Thyroid gland (tissue), 4 donors: ENCODE data around the gene PCDHB12. TPM values are rescaled to one million over a fixed set of nuclear protein-coding genes. Genes with fewer than 3 reads are reported as not detected.
A peak's percentile ranks its signal among the peaks of the same experiment; 100 is the strongest.
"Not testable (repeated sequence)": the region's sequence is repeated elsewhere in the genome, so short reads cannot be mapped to it uniquely, and the experiment has no call there.

ENCODE experiments used
- DNase-seq, 2 donors: peaks; one replicate each; pipeline ENCODE4 v3.0.0-alpha.2; 2019
- H3K27ac ChIP-seq, 3 donors: fragments of 200-600 bp; sonication (generic); 1 replicate in 2 of 3; 2 replicates in 1 of 3; pipeline ENCODE4 v1.5.1; 2016 to 2019; ENCODE audit warnings: mild to moderate bottlenecking in 1 of 3, moderate library complexity in 1 of 3
- H3K27me3 ChIP-seq: fragments of 200-600 bp; sonication (generic); one replicate; pipeline ENCODE4 v1.5.1; 2019
- H3K36me3 ChIP-seq, 2 donors: fragments of 200-600 bp; sonication (generic); one replicate each; pipeline ENCODE4 v1.5.1; 2016 to 2019
- H3K4me1 ChIP-seq, 2 donors: fragments of 200-600 bp; sonication (generic); one replicate each; pipeline ENCODE4 v1.5.1; 2017 to 2019
- H3K4me3 ChIP-seq, 3 donors: fragments of 200-600 bp; sonication (generic); replicated peaks in 1 of 3; 1 replicate in 2 of 3; 2 replicates in 1 of 3; pipeline ENCODE4 v1.5.1; 2016; ENCODE audit warnings: mild to moderate bottlenecking in 1 of 3
- H3K9me3 ChIP-seq: fragments of 200-600 bp; sonication (generic); one replicate; pipeline ENCODE4 v1.5.1; 2017
- POLR2A ChIP-seq, 2 donors: fragments of 450-650 bp; IDR thresholded peaks; one replicate each; pipeline ENCODE4 v1.6.1; 2017; ENCODE audit warnings: antibody characterized with exemption in 2 of 2, mild to moderate bottlenecking in 2 of 2, moderate library complexity in 1 of 2
- WGBS, 2 donors: methylation state at CpG; one replicate each; pipeline ENCODE4 v1.1.5; 2017; 5-methylcytosine and 5-hydroxymethylcytosine counted together
- intact Hi-C: fragments of 100-400 bp; cut with DNase I; formaldehyde crosslinking; loops from one replicate; pipeline ENCODE4 v1.15.1; 2023
- total RNA-seq, 4 donors: library from RNA; depleted of rRNA; stranded (reverse); fragments of >200 nt; gene quantifications; one replicate each; pipeline ENCODE4 v1.2.3, GENCODE V29; 2016
- TF ChIP-seq, protein P1 (sequence below), 6 experiments: fragments of 200-600 bp in 3 of 6; fragments of 450-650 bp in 3 of 6; sonication (generic) in 3 of 6; IDR thresholded peaks; one replicate each; pipeline ENCODE4 v1.5.1; 2016 to 2019; ENCODE audit warnings: antibody characterized with exemption in 6 of 6, mild to moderate bottlenecking in 2 of 6, inconsistent platforms in 1 of 6, moderate library complexity in 1 of 6

Gene PCDHB12
- total RNA-seq, 4 donors from 2014 or later: 1.1 to 3.6 (median 2.4) TPM

DNA sequence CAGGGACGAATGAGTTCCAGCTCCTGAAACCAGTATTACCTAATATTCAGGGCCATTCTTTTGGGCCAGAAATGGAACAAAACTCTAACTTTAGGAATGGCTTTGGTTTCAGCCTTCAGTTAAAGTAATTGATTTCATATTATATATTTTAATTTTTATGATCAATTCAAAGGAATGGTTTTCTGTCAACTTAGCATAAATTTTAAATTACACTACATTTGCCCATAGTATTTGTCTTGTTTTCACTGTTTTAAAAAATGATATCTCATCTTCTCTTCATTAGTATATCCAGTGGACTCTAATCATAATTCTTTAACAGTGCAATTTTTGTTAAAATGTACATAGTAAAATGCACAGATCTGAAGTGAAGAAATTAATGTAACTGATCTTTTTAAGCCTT is 28.2 kb upstream of the PCDHB12 start:
- Histone ChIP-seq H3K4me1 (no peaks in the 10 kb centered on the region), H3K9me3 (no peaks in the 10 kb centered on the region), H3K27me3 (no peaks in the 10 kb centered on the region), H3K27ac (no peak overlapping the region), H3K4me3 (no peak overlapping the region), H3K36me3 (no peaks in the 10 kb centered on the region)
- TF ChIP-seq POLR2A (IDR thresholded peaks at IDR 0.05): no peak
- TF ChIP-seq, protein P1, sequence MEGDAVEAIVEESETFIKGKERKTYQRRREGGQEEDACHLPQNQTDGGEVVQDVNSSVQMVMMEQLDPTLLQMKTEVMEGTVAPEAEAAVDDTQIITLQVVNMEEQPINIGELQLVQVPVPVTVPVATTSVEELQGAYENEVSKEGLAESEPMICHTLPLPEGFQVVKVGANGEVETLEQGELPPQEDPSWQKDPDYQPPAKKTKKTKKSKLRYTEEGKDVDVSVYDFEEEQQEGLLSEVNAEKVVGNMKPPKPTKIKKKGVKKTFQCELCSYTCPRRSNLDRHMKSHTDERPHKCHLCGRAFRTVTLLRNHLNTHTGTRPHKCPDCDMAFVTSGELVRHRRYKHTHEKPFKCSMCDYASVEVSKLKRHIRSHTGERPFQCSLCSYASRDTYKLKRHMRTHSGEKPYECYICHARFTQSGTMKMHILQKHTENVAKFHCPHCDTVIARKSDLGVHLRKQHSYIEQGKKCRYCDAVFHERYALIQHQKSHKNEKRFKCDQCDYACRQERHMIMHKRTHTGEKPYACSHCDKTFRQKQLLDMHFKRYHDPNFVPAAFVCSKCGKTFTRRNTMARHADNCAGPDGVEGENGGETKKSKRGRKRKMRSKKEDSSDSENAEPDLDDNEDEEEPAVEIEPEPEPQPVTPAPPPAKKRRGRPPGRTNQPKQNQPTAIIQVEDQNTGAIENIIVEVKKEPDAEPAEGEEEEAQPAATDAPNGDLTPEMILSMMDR (IDR thresholded peaks at IDR 0.05): no peak
- DNase-seq: no peak
- intact Hi-C loops: no loop called here
- 20 to 70% methylated on average over 1 of the region's 1 CpG for WGBS, 2 donors

DNA sequence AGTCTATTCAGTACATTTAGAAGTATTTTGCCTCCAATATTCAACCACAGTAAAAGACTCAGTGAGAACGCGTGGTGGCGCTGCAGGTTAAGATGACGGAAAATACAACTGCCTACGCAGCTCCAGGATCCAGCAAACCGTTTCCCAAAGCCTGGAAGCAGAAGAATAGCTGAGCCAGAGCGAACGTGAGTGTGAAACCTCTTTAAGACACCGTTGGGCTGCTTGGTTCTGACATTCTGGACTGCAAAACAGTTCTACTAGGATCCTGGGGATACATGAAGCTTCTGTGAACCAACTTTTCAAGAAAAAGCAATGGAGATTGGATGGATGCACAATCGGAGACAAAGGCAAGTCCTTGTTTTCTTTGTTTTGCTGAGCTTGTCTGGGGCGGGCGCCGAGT is 26.3 kb upstream of the PCDHB12 start, which contains the start of gene PCDHB16:
TSS of gene PCDHB16 (plus strand) at position 140 of the 400 bp plus-strand sequence. CDS start at position 313, 173 bp downstream.
- H3K27ac ChIP-seq: no peak within 1 kb of the TSS

DNA sequence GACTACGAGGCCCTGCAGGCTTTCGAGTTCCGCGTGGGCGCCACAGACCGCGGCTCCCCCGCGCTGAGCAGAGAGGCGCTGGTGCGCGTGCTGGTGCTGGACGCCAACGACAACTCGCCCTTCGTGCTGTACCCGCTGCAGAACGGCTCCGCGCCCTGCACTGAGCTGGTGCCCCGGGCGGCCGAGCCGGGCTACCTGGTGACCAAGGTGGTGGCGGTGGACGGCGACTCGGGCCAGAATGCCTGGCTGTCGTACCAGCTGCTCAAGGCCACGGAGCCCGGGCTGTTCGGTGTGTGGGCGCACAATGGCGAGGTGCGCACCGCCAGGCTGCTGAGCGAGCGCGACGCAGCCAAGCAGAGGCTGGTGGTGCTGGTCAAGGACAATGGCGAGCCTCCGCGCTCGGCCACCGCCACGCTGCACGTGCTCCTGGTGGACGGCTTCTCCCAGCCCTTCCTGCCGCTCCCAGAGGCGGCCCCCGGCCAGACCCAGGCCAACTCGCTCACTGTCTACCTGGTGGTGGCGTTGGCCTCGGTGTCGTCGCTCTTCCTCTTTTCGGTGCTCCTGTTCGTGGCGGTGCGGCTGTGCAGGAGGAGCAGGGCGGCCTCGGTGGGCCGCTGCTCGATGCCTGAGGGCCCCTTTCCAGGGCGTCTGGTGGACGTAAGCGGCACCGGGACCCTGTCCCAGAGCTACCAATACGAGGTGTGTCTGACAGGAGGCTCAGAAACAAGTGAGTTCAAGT is 24.2 kb upstream of the PCDHB12 start:
- intact Hi-C loops, H3K36me3 ChIP-seq, H3K9me3 ChIP-seq, H3K27ac ChIP-seq, H3K27me3 ChIP-seq, H3K4me1 ChIP-seq, H3K4me3 ChIP-seq, DNase-seq: not testable (repeated sequence)
- 25 to 54% methylated on average over 13 to 17 of the region's 69 CpGs for WGBS, 2 donors

More for the DNA sequence above, 26.3 kb upstream of the PCDHB12 start, which contains the start of gene PCDHB16:
- intact Hi-C loops: no loop called here
- Histone ChIP-seq H3K27me3 (no peaks in the 10 kb centered on the region), H3K4me3 (no peak within 1 kb of the TSS), H3K9me3 (no peaks in the 10 kb centered on the region), H3K36me3 (no peaks in the 10 kb centered on the region), H3K4me1 (no peaks in the 10 kb centered on the region)
- no peak for TF ChIP-seq POLR2A (IDR thresholded peaks at IDR 0.05)
- TF ChIP-seq, protein P1 (IDR thresholded peaks at IDR 0.05): peak in 2 of 6 experiments; percentile 10 to 38
- peak; percentile 13 to 34 for DNase-seq
- WGBS, 2 donors: 9 to 18% methylated on average over 13 of the region's 13 CpGs

DNA sequence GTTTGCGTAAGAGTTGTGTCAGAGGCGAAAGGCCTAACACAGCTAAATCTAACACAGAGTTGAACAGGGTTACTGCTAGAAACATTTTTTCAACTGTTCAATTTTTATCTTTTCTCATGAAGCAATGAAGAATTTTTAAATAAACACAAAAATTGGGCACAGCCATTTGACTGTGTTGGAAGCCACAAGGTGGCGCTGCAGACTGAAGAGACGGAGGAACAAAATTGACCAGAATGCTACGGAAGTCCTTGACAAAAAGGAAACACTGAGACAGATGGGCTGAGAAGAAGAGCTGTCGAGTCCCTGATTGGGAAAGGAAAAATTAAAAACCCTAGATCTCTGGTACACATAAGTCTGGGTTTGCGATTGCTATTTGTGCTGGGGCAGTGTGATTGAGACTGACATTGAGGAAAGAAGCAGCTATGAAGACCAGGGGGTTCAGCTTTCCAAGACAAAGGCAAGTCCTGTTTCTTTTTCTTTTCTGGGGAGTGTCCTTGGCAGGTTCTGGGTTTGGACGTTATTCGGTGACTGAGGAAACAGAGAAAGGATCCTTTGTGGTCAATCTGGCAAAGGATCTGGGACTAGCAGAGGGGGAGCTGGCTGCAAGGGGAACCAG is 21.5 kb upstream of the PCDHB12 start, which contains the start of gene PCDHB9:
TSS of gene PCDHB9 (plus strand) at position 265 of the 616 bp plus-strand sequence. CDS start at position 423, 158 bp downstream.
- Histone ChIP-seq H3K4me3 (no peak within 1 kb of the TSS), H3K36me3 (no peaks in the 10 kb centered on the region), H3K9me3 (no peaks in the 10 kb centered on the region), H3K4me1 (no peaks in the 10 kb centered on the region), H3K27ac (no peak within 1 kb of the TSS), H3K27me3 (no peaks in the 10 kb centered on the region)
- 18 to 24% methylated on average over 9 of the region's 9 CpGs for WGBS, 2 donors
- TF ChIP-seq POLR2A (IDR thresholded peaks at IDR 0.05): no peak
- TF ChIP-seq, protein P1 (IDR thresholded peaks at IDR 0.05): peak in 3 of 6 experiments; percentile 18 to 29 (median 27)
- intact Hi-C loops: no loop called here
- peak in 1 of 2 donors; percentile 29 for DNase-seq

DNA sequence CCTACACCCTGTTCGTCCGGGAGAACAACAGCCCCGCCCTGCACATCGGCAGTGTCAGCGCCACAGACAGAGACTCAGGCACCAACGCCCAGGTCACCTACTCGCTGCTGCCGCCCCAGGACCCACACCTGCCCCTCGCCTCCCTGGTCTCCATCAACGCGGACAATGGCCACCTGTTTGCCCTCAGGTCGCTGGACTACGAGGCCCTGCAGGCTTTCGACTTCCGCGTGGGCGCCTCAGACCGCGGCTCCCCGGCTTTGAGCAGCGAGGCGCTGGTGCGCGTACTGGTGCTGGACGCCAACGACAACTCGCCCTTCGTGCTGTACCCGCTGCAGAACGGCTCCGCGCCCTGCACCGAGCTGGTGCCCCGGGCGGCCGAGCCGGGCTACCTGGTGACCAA is 19.8 kb upstream of the PCDHB12 start:
- not testable (repeated sequence) for DNase-seq, H3K4me3 ChIP-seq

DNA sequence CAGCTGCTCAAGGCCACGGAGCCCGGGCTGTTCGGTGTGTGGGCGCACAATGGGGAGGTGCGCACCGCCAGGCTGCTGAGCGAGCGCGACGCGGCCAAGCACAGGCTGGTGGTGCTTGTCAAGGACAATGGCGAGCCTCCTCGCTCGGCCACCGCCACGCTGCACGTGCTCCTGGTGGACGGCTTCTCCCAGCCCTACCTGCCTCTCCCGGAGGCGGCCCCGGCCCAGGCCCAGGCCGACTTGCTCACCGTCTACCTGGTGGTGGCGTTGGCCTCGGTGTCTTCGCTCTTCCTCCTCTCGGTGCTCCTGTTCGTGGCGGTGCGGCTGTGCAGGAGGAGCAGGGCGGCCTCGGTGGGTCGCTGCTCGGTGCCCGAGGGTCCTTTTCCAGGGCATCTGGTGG is 19.4 kb upstream of the PCDHB12 start:
- H3K4me3 ChIP-seq, H3K9me3 ChIP-seq, DNase-seq, H3K27me3 ChIP-seq, H3K36me3 ChIP-seq, H3K4me1 ChIP-seq, intact Hi-C loops, H3K27ac ChIP-seq: not testable (repeated sequence)
- WGBS, 2 donors: 26% methylated on average over 15 of the region's 35 CpGs; no CpG with 5 or more reads in 1 of the 2 donors

More for the DNA sequence above, 19.8 kb upstream of the PCDHB12 start:
- H3K9me3 ChIP-seq, H3K27ac ChIP-seq, H3K27me3 ChIP-seq, H3K36me3 ChIP-seq, H3K4me1 ChIP-seq, intact Hi-C loops: not testable (repeated sequence)
- 6 to 71% methylated on average over 2 to 25 of the region's 37 CpGs for WGBS, 2 donors
